Fibroblast of lung (primary cell): ENCODE data around the gene PCDHA11.

ENCODE experiments used
- EZH2 ChIP-seq: IDR thresholded peaks from 2 replicates; pipeline ENCODE4 v1.5.1; 2012; ENCODE audit warnings: low read length, control low read depth, mild to moderate bottlenecking; ENCODE audit errors: missing control alignments
- TF ChIP-seq, protein P1 (sequence below), 2 donors: IDR thresholded peaks in 1 of 2; conservative IDR thresholded peaks in 1 of 2; 1 replicate in 1 of 2; 2 replicates in 1 of 2; pipeline ENCODE4 v1.5.1; 2011 to 2012; ENCODE audit warnings: low read length in 2 of 2, control low read depth in 1 of 2, inconsistent platforms in 1 of 2, low read depth in 1 of 2, mild to moderate bottlenecking in 1 of 2

DNA sequence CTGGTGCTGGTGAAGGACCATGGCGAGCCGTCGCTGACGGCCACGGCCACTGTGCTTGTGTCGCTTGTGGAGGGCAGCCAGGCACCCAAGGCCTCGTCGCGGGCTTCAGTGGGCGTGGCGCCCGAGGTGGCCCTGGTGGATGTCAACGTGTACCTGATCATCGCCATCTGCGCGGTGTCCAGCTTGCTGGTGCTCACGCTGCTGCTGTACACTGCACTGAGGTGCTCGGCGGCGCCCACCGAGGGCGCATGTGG is 10.8 kb upstream of the PCDHA11 start:
- TF ChIP-seq, protein P1, sequence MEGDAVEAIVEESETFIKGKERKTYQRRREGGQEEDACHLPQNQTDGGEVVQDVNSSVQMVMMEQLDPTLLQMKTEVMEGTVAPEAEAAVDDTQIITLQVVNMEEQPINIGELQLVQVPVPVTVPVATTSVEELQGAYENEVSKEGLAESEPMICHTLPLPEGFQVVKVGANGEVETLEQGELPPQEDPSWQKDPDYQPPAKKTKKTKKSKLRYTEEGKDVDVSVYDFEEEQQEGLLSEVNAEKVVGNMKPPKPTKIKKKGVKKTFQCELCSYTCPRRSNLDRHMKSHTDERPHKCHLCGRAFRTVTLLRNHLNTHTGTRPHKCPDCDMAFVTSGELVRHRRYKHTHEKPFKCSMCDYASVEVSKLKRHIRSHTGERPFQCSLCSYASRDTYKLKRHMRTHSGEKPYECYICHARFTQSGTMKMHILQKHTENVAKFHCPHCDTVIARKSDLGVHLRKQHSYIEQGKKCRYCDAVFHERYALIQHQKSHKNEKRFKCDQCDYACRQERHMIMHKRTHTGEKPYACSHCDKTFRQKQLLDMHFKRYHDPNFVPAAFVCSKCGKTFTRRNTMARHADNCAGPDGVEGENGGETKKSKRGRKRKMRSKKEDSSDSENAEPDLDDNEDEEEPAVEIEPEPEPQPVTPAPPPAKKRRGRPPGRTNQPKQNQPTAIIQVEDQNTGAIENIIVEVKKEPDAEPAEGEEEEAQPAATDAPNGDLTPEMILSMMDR (conservative IDR thresholded peaks at IDR 0.05 in 1 of 2, IDR thresholded peaks at IDR 0.05 in 1 of 2; ENCODE audit: low read depth in 1 of 2, low read length in 2 of 2): no peak
- no peak for TF ChIP-seq EZH2
